Body of pancreas (tissue), 4 donors: ENCODE measurements around the gene CACNA1E.

Experiments
- CTCF ChIP-seq, 7 experiments: fragments of 450-650 bp in 4 of 7; fragments of 200-600 bp in 3 of 7; sonication (generic) in 3 of 7; IDR thresholded peaks; one replicate each; pipeline ENCODE4 v1.5.1; 2016 to 2019; ENCODE audit warnings: antibody characterized with exemption in 7 of 7
- POLR2A ChIP-seq, 3 donors: fragments of 450-650 bp; IDR thresholded peaks; one replicate each; pipeline ENCODE4 v1.6.1; 2016; ENCODE audit warnings: antibody characterized with exemption in 3 of 3, mild to moderate bottlenecking in 2 of 3

- TF ChIP-seq POLR2A (IDR thresholded peaks at IDR 0.05): no peak
- no peak for TF ChIP-seq CTCF (IDR thresholded peaks at IDR 0.05)
These were observed 338.4 kb downstream of the CACNA1E start for GRCh38 chr1:181821701-181822100.
